M059J (cell line): ENCODE measurements around the gene FOXD4L3. TPM values are rescaled to one million over a fixed set of nuclear protein-coding genes. Genes with fewer than 3 reads are reported as not detected.
"Not testable (repeated sequence)": the region's sequence is repeated elsewhere in the genome, so short reads cannot be mapped to it uniquely, and the experiment has no call there.

Source experiments
- DNase-seq: peaks from one replicate; pipeline ENCODE4 v3.0.0-alpha.2; 2012; ENCODE audit warnings: low read depth
- total RNA-seq: library from RNA; depleted of rRNA; stranded (reverse); fragments of >200 nt; shearing (Covaris generic); gene quantifications from 2 replicates; pipeline ENCODE4 v1.2.3, GENCODE V29; 2014; rRNA removed

Gene FOXD4L3
- total RNA-seq, 1 experiment from 2014 or later, result not detected

- DNase-seq, result not testable (repeated sequence)
Measured at GRCh38 chr9:68343992-68344391, 41.3 kb downstream of the FOXD4L3 start.

- not testable (repeated sequence) for DNase-seq
Measured at GRCh38 chr9:68351689-68352088, 49.0 kb downstream of the FOXD4L3 start.

Other genes with a start within 250 kb of the FOXD4L3 start
- 26.3 and 44.5 TPM in 2 replicates for gene ZNG1C, start 60.9 kb upstream of the FOXD4L3 start, total RNA-seq
- 0.94 and 1.1 TPM in 2 replicates for gene PGM5, start 53.7 kb downstream of the FOXD4L3 start, total RNA-seq
- not detected in 2 replicates for gene TMEM252, start 238.0 kb downstream of the FOXD4L3 start, total RNA-seq